SK-N-SH treated with all-trans-retinoic acid at 6 μM for 48 hours (cell line): Measurements from ENCODE around the gene GPR132.
A peak's percentile ranks its signal among the peaks of the same experiment; 100 is the strongest.

ENCODE experiments used
- ATAC-seq: fragments of 200-7000 bp; cut with Tn5 transposase; 3 replicates; pipeline ENCODE4 v1.9.1; 2020; ENCODE audit warnings: mild to moderate bottlenecking, moderate library complexity
- CSDC2 ChIP-seq: fragments of 250-450 bp; sonication (Bioruptor Pico); IDR thresholded peaks from 2 replicates; pipeline ENCODE4 v1.5.0; 2020; ENCODE audit warnings: mild to moderate bottlenecking, moderate library complexity
- CSRNP3 ChIP-seq: fragments of 250-450 bp; sonication (Bioruptor Pico); IDR thresholded peaks from 2 replicates; pipeline ENCODE4 v1.5.1; 2021; ENCODE audit warnings: mild to moderate bottlenecking, moderate library complexity
- ISL1 ChIP-seq: fragments of 250-450 bp; sonication (Bioruptor Pico); IDR thresholded peaks from 2 replicates; pipeline ENCODE4 v2.1.2; 2022; ENCODE audit warnings: mild to moderate bottlenecking, moderate library complexity
- OSR1 ChIP-seq: fragments of 250-450 bp; sonication (Bioruptor Pico); IDR thresholded peaks from 2 replicates; pipeline ENCODE4 v1.8.0; 2022; ENCODE audit warnings: moderate library complexity, mild to moderate bottlenecking, inconsistent platforms
- PATZ1 ChIP-seq: fragments of 250-450 bp; sonication (Bioruptor Pico); IDR thresholded peaks from 2 replicates; pipeline ENCODE4 v1.8.0; 2020; ENCODE audit warnings: mild to moderate bottlenecking, moderate library complexity, borderline replicate concordance
- POU6F1 ChIP-seq: fragments of 250-450 bp; sonication (Bioruptor Pico); IDR thresholded peaks from 2 replicates; pipeline ENCODE4 v1.8.0; 2021; ENCODE audit warnings: low read depth, mild to moderate bottlenecking, moderate library complexity, borderline replicate concordance
- PPARA ChIP-seq: fragments of 250-450 bp; sonication (Bioruptor Pico); IDR thresholded peaks from 2 replicates; pipeline ENCODE4 v1.5.0; 2020; ENCODE audit warnings: mild to moderate bottlenecking, borderline replicate concordance
- TCF4 ChIP-seq: fragments of 250-450 bp; sonication (Bioruptor Pico); IDR thresholded peaks from 2 replicates; pipeline ENCODE4 v1.8.0; 2021; ENCODE audit warnings: mild to moderate bottlenecking, moderate library complexity, borderline replicate concordance
- ZC3H10 ChIP-seq: fragments of 250-450 bp; sonication (Bioruptor Pico); IDR thresholded peaks from 2 replicates; pipeline ENCODE4 v1.5.1; 2021; ENCODE audit warnings: mild to moderate bottlenecking, moderate library complexity
- ZFP3 ChIP-seq: fragments of 250-450 bp; sonication (Bioruptor Pico); IDR thresholded peaks from 2 replicates; pipeline ENCODE4 v1.5.0; 2020; ENCODE audit warnings: mild to moderate bottlenecking, moderate library complexity
- ZFP30 ChIP-seq: fragments of 450-650 bp; formaldehyde crosslinking; IDR thresholded peaks from 2 replicates; pipeline ENCODE4 v1.5.0; 2022; ENCODE audit warnings: mild to moderate bottlenecking, moderate library complexity

GPR132 gene

GRCh38 chr14:105005929-105006830 lies 59.0 kb downstream of the GPR132 start:
- ATAC-seq = peak; percentile 39
- TF ChIP-seq ZFP30 (CRISPR knock-in tag) (no peak), CSRNP3 (CRISPR knock-in tag) (no peak)

GRCh38 chr14:105005329-105005928 lies 59.8 kb downstream of the GPR132 start:
- TF ChIP-seq ISL1 (CRISPR knock-in tag) (no peak), CSDC2 (CRISPR knock-in tag) (no peak), PATZ1 (no peak), ZFP3 (CRISPR knock-in tag) (no peak), TCF4 (CRISPR knock-in tag) (no peak), POU6F1 (no peak), ZC3H10 (CRISPR knock-in tag) (no peak), OSR1 (no peak), CSRNP3 (CRISPR knock-in tag) (no peak), PPARA (CRISPR knock-in tag) (no peak), ZFP30 (CRISPR knock-in tag) (no peak)

More at GRCh38 chr14:105005329-105005928, 59.8 kb downstream of the GPR132 start:
- peak; percentile 13; the same call in 2 of the 3 replicates for ATAC-seq
